ENCODE results near the gene PRKCE. TPM values are rescaled to one million over a fixed set of nuclear protein-coding genes. Genes with fewer than 3 reads are reported as not detected.

PRKCE gene
- total RNA-seq, 1 donor from 2014 or later: 24.2 TPM

DNA sequence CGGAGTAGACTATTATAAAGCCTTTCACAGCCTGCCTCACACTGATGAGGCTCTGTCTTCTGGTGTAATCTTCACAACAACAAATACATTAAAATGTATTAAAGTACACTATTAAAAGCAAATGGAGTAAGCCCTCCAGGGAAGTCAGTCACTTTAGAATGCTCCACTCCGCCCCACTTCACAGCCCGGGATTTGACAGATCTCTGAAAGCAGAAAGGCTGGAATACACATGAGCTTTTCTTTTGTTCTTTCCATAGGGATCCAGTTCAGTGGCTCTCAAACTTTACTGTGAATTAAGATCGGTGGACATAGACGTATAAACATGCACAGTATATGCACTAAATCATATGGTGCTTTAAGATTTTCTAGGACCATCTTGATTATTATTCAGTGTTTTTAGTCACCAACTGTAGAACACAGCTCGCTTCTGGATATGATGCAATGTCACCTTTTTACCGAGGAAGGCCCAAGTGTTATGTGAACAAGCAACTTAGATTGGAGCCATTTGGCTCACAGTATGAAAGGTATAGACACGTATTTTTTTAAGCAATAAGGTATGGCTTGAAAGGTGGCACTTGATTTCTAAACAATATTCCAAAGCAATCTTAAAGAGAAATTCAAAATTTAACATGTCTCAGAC lies 151.1 kb downstream of the PRKCE start:
- Mint-ChIP-seq H3K27ac (ENCODE audit: unreplicated experiment) (no peak overlapping the region), H3K4me1 (ENCODE audit: unreplicated experiment) (peaks cover 10% of the 10 kb centered on the region), H3K36me3 (ENCODE audit: low read depth, unreplicated experiment) (no peaks in the 10 kb centered on the region), H3K4me3 (ENCODE audit: unreplicated experiment) (no peak overlapping the region), H3K27me3 (ENCODE audit: unreplicated experiment) (peaks cover 2% of the 10 kb centered on the region), H3K9me3 (ENCODE audit: unreplicated experiment) (no peaks in the 10 kb centered on the region)
- DNase-seq (ENCODE audit: low spot score): no peak
- TF ChIP-seq, protein P1, sequence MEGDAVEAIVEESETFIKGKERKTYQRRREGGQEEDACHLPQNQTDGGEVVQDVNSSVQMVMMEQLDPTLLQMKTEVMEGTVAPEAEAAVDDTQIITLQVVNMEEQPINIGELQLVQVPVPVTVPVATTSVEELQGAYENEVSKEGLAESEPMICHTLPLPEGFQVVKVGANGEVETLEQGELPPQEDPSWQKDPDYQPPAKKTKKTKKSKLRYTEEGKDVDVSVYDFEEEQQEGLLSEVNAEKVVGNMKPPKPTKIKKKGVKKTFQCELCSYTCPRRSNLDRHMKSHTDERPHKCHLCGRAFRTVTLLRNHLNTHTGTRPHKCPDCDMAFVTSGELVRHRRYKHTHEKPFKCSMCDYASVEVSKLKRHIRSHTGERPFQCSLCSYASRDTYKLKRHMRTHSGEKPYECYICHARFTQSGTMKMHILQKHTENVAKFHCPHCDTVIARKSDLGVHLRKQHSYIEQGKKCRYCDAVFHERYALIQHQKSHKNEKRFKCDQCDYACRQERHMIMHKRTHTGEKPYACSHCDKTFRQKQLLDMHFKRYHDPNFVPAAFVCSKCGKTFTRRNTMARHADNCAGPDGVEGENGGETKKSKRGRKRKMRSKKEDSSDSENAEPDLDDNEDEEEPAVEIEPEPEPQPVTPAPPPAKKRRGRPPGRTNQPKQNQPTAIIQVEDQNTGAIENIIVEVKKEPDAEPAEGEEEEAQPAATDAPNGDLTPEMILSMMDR (IDR thresholded peaks at IDR 0.05; ENCODE audit: unreplicated experiment): no peak

DNA sequence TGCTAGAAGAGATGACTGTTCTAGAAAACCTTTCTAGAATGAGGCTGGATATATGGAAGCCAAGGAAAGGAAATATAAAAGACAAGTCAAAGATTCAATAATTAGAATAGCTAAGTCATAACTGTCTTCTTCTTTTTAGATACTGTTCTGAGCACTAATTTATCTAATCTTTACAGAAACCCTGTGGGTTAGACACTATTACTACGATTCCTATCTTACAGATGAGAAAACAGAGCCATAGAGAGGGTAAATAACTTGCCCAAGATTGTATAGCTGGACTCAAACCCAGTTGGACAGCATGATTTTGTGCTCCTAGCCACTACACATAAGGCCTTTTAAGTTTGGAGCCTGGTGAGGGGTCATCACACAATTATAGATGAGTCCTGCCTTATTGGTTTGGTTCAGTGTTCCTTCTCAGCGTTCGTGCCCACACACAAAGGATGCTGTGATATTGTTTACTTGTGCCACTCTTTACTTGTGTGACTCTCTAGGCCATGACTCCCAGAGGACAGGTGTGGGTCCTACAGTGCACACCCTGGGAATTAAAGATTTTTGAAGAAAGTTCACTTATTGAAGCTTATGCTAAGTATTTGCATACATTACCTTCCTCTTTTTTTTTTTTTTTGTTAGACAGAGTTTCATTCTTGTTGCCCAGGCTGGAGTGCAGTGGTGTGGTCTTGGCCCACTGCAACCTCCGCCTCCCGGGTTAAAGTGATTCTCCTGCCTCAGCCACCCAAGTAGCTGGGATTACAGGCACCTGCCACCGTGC lies 153.7 kb downstream of the PRKCE start:
- Mint-ChIP-seq H3K4me1 (ENCODE audit: unreplicated experiment) (peaks cover 14% of the 10 kb centered on the region), H3K27ac (ENCODE audit: unreplicated experiment) (no peak overlapping the region), H3K27me3 (ENCODE audit: unreplicated experiment) (peaks cover 8% of the 10 kb centered on the region), H3K36me3 (ENCODE audit: low read depth, unreplicated experiment) (no peaks in the 10 kb centered on the region), H3K9me3 (ENCODE audit: unreplicated experiment) (no peaks in the 10 kb centered on the region), H3K4me3 (ENCODE audit: unreplicated experiment) (no peak overlapping the region)
- TF ChIP-seq, protein P1 (IDR thresholded peaks at IDR 0.05; ENCODE audit: unreplicated experiment): no peak
- DNase-seq (ENCODE audit: low spot score): no peak

DNA sequence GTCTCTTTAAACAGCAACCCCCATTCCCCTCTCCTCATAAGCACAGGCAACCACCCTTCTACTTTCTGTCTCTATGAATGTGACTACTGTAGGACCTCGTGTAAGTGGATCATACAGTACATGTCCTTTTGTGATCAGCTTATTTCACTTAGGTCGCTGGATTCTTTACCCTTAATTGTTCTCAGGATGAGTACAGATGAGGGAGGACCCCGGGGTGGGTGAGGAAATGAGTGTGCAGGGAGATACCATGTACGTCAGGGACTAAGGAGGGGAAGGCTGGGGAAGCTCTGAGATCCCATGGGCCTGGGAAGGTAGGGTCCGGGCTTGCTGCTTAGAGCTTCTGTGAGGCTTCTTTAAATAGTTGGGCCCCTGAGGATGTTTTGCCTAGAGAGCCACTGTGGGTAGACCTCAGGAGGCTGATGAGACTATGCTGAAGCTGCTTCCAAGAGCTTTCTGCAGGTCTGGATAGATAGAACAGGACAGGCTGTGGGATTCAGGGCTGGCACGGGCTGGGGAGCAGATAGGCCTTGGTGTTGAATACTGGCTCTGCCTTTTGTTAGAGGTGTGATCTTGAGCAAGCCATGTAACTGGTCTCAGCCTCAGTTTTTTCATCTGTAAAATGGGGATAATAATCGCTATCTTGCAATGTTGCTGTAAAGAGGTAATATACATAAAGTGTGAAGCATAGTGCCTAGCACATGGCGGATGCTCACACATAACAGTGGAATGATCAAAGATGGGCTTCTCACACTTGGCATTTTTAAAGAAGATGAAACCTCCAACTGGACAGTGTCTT lies 155.3 kb downstream of the PRKCE start:
- Mint-ChIP-seq H3K27ac (ENCODE audit: unreplicated experiment) (no peak overlapping the region), H3K9me3 (ENCODE audit: unreplicated experiment) (no peaks in the 10 kb centered on the region), H3K4me3 (ENCODE audit: unreplicated experiment) (no peak overlapping the region), H3K36me3 (ENCODE audit: low read depth, unreplicated experiment) (no peaks in the 10 kb centered on the region), H3K4me1 (ENCODE audit: unreplicated experiment) (peaks cover 4% of the 10 kb centered on the region), H3K27me3 (ENCODE audit: unreplicated experiment) (peaks cover 8% of the 10 kb centered on the region)
- no peak for DNase-seq (ENCODE audit: low spot score)
- TF ChIP-seq, protein P1 (IDR thresholded peaks at IDR 0.05; ENCODE audit: unreplicated experiment): no peak

DNA sequence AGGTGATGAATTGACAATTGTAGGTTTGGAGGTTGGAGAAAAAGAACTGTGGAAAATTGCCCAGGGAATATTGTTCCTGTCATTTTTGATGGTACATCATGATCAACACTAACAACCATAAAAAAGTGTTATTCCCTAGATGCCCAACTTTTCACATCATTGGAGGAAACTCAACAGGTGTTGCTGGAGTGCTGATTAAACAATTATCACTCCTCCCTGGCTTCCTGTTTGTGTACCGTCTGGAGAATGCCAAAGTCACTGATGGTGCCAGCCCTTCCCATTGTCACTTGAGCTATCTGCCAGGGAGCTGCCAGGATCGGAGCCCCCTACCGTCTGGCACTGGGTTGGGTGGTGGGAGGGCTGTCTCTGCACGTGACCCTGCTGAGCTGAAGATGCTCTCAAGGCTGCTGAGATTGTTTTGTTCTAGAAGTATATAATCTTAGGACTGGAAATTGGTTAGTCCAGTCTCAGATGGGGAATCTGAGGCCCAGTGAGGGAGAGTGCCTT lies 156.9 kb downstream of the PRKCE start:
- no peaks in the 10 kb centered on the region for H3K9me3 Mint-ChIP-seq (ENCODE audit: unreplicated experiment)
- TF ChIP-seq, protein P1 (IDR thresholded peaks at IDR 0.05; ENCODE audit: unreplicated experiment): no peak
- peaks cover 8% of the 10 kb centered on the region for H3K27me3 Mint-ChIP-seq (ENCODE audit: unreplicated experiment)
- no peaks in the 10 kb centered on the region for H3K36me3 Mint-ChIP-seq (ENCODE audit: low read depth, unreplicated experiment)
- no peak for DNase-seq (ENCODE audit: low spot score)
- no peak overlapping the region for H3K4me3 Mint-ChIP-seq (ENCODE audit: unreplicated experiment)
- H3K4me1 Mint-ChIP-seq (ENCODE audit: unreplicated experiment): peaks cover 17% of the 10 kb centered on the region
- no peak overlapping the region for H3K27ac Mint-ChIP-seq (ENCODE audit: unreplicated experiment)

All from endothelial cell (in vitro differentiated cells).